ENCODE measurements around the gene MCAM.

The MCAM gene

GRCh38 chr11:119316729-119317591 is at the start of gene MCAM:
MCAM (minus strand) TSS chr11:119317130; CDS start chr11:119317101, 29 bp downstream.
- DNase-seq: peak; percentile 64

- no peak for DNase-seq
Observed at GRCh38 chr11:119365071-119365591, 48.2 kb upstream of the MCAM start.

GRCh38 chr11:119363851-119364590 is 47.1 kb upstream of the MCAM start:
- peak; percentile 84 for DNase-seq

GRCh38 chr11:119363081-119363850 is 46.3 kb upstream of the MCAM start:
- DNase-seq: no peak

- DNase-seq: no peak
Observed at GRCh38 chr11:119362741-119363080, 45.8 kb upstream of the MCAM start.

GRCh38 chr11:119361941-119362725 is 45.2 kb upstream of the MCAM start:
- no peak for DNase-seq

- no peak for DNase-seq
Observed at GRCh38 chr11:119361056-119361787, 44.3 kb upstream of the MCAM start.

- DNase-seq: no peak
Observed at GRCh38 chr11:119359365-119360214, 42.7 kb upstream of the MCAM start.

GRCh38 chr11:119357074-119357473 is 40.1 kb upstream of the MCAM start:
- no peak for DNase-seq

- DNase-seq: peak; percentile 88
Observed at GRCh38 chr11:119356349-119357031, 39.6 kb upstream of the MCAM start.

GRCh38 chr11:119355091-119355843 is 38.3 kb upstream of the MCAM start:
- DNase-seq: no peak

GRCh38 chr11:119352857-119353260 is 35.9 kb upstream of the MCAM start:
- no peak for DNase-seq

- no peak for DNase-seq
Observed at GRCh38 chr11:119351232-119351631, 34.3 kb upstream of the MCAM start.

- DNase-seq: no peak
Observed at GRCh38 chr11:119350302-119350701, 33.4 kb upstream of the MCAM start.

- DNase-seq: no peak
Observed at GRCh38 chr11:119347940-119348605, 31.1 kb upstream of the MCAM start.

GRCh38 chr11:119347242-119347641 is 30.3 kb upstream of the MCAM start:
- no peak for DNase-seq

GRCh38 chr11:119346605-119347004 is 29.7 kb upstream of the MCAM start, which contains the start of gene MFRP:
MFRP (minus strand) TSS chr11:119346705; CDS start chr11:119346513, 192 bp downstream.
- no peak for DNase-seq

GRCh38 chr11:119345685-119346084 is 28.8 kb upstream of the MCAM start:
- no peak for DNase-seq
